Dendritic cell treated with granulocyte-macrophage colony-stimulating factor and Interleukin-4, amounts not matched to agents 40 ng/mL and 50 ng/mL, for 4 days (primary cell): ENCODE data around the gene TMEM121.

ENCODE experiments used
- H3K27ac Mint-ChIP-seq: one replicate; pipeline ENCODE4 v1.8.0; 2022; ENCODE audit warnings: mild to moderate bottlenecking, mixed read lengths
- H3K27me3 Mint-ChIP-seq: one replicate; pipeline ENCODE4 v1.8.0; 2022; ENCODE audit warnings: mild to moderate bottlenecking, mixed read lengths
- H3K36me3 Mint-ChIP-seq: one replicate; pipeline ENCODE4 v1.8.0; 2022; ENCODE audit warnings: low read depth, mixed read lengths
- H3K4me1 Mint-ChIP-seq: one replicate; pipeline ENCODE4 v1.8.0; 2022; ENCODE audit warnings: low read depth, mixed read lengths
- H3K4me3 Mint-ChIP-seq: one replicate; pipeline ENCODE4 v1.8.0; 2022; ENCODE audit warnings: mild to moderate bottlenecking, moderate library complexity, mixed read lengths
- H3K9me3 Mint-ChIP-seq: one replicate; pipeline ENCODE4 v1.8.0; 2022; ENCODE audit warnings: mixed read lengths
- intact Hi-C: fragments of 100-400 bp; cut with micrococcal nuclease; formaldehyde crosslinking; loops from one replicate; pipeline ENCODE4 v1.15.0; 2022

Gene TMEM121

DNA sequence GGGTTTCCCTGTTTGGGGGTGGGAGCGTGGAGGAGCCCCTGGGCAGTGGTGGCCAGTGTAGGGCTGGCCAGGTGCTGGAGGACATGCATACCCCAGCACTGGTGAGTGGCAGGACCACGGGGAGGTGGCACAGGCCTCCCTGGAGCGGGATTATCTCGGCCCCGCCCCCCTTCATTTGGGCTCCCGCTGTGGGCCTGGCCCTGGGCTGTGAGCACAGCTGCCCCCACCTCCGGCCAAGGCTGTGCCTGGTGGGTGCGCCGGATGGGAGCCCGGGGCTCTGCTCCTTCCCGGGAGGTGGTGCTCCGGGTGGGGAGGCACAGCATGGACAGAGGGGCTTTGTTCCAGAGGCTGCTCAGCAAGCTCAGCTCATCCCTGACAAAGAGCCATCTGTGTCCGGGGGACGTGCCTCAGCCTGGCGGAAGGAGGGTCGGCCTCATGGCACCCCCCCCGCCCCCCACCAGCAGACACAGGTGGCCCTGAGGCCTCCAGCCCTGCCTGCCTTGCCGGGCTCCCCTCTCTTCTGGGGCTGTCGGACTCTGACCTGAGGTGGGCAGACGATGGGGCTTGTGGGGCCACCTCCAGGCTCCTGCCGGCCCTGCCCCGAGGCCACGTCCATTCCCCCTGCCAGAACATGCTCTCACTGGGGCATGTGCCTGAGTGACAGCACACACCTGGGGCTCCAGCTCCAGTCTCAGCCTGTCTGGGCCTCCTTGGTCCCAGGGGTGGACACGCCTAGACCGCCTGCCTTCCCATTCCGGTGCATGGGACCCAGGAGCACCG, 26.9 kb upstream of the TMEM121 start:
- intact Hi-C loops, result no loop called here
- H3K27ac Mint-ChIP-seq, result no peak overlapping the region
- peaks cover 10% of the 10 kb centered on the region for H3K27me3 Mint-ChIP-seq
- H3K9me3 Mint-ChIP-seq, result no peaks in the 10 kb centered on the region
- no peaks in the 10 kb centered on the region for H3K4me1 Mint-ChIP-seq
- no peak overlapping the region for H3K4me3 Mint-ChIP-seq
- peaks cover 39% of the 10 kb centered on the region for H3K36me3 Mint-ChIP-seq

DNA sequence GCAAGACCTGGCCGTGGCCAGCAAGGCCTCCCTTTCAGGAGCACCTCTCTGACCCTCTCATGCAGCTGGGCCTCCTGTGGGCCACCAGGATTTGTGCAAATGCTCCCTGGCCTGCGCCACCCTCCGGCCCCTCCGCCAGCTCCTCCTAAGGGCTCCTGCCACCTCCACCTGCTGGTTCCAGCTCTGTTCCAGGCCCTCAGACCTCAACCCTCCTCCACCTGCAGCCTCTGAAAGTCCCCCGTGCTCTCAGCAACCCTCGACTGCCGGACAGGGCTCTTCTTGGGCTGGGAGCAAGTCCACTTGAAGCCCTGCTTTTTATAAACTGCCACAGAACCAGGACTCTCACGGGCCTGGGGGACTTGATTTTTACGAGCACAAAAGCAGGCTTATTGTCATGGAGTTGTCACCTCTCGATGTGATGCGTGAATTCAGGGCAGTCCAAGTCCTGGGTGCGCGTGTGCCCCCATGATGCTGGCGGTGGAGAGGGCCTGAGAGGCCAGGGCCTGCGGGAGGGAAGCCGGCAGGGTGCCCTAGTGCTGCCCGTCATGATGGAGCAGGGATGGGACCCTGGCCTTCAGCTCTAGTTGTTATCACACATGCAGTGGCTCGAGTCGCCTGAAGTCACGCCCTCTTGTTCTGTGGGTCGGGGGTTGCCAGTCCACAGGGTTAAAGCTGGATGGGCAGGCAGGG, 26.2 kb upstream of the TMEM121 start:
- peaks cover 10% of the 10 kb centered on the region for H3K27me3 Mint-ChIP-seq
- H3K27ac Mint-ChIP-seq, result no peak overlapping the region
- H3K36me3 Mint-ChIP-seq, result peaks cover 32% of the 10 kb centered on the region
- intact Hi-C loops, result no loop called here
- H3K4me3 Mint-ChIP-seq, result no peak overlapping the region
- no peaks in the 10 kb centered on the region for H3K9me3 Mint-ChIP-seq
- no peaks in the 10 kb centered on the region for H3K4me1 Mint-ChIP-seq

DNA sequence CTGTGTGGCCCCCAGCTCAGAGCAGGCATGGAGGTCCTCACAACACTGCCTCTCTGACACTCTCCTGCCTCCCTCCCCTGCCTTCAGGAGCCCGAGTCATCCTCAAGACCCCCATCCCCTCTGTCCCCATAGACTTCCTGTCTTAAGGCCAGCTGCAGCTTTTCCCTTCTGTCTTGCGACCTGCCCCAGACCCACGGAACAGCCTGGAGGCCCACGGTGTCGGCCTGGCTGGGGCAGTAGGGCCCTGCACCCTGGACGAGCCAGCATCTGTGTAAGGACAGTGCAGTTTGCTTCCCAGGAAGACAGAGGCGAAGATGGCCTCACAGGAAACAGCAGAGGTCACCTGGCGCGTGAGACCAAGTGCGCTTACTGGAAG, 25.7 kb upstream of the TMEM121 start:
- no peak overlapping the region for H3K27ac Mint-ChIP-seq
- peaks cover 10% of the 10 kb centered on the region for H3K27me3 Mint-ChIP-seq
- no peaks in the 10 kb centered on the region for H3K9me3 Mint-ChIP-seq
- H3K4me3 Mint-ChIP-seq, result no peak overlapping the region
- H3K36me3 Mint-ChIP-seq, result peaks cover 32% of the 10 kb centered on the region
- no peaks in the 10 kb centered on the region for H3K4me1 Mint-ChIP-seq
- intact Hi-C loops, result no loop called here

DNA sequence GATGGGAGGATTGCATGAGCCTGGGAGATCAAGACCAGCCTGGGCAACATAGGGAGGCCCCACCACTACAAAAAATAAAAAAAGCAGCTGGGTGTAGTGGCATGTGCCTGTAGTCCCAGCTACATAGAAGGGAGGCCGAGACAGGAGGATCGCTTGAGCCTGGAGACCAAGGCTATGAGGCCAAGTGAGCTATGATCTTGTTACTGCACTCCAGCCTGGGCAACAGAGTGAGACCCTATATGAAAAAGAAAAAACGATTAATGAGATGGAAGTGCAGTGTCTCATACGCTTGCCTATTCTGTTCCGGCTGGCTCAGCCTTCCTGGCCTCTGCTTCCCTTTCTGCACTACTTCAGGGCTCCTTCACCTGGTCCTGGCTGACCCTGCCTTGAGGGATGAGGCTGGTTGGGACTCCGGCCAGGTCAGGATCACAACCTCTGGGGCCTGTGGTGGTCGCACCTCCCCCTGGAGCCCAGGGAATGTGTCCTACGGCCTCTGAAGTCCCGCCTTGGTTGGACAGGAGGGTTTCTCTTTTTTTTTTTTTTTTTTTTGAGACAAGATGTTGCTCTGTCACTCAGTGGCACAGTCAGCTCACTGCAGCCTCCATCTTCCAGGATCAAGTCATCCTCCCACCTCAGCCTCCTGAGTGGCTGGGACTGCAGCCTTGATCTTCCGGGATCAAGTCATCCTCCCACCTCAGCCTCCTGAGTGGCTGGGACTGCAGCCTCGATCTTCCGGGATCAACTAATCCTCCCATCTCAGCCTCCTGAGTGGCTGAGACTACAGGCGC, 24.7 kb upstream of the TMEM121 start:
- Mint-ChIP-seq H3K4me1 (no peaks in the 10 kb centered on the region), H3K27ac (no peak overlapping the region), H3K27me3 (peaks cover 16% of the 10 kb centered on the region), H3K36me3 (peaks cover 25% of the 10 kb centered on the region), H3K4me3 (no peak overlapping the region), H3K9me3 (no peaks in the 10 kb centered on the region)
- intact Hi-C loops, result no loop called here

DNA sequence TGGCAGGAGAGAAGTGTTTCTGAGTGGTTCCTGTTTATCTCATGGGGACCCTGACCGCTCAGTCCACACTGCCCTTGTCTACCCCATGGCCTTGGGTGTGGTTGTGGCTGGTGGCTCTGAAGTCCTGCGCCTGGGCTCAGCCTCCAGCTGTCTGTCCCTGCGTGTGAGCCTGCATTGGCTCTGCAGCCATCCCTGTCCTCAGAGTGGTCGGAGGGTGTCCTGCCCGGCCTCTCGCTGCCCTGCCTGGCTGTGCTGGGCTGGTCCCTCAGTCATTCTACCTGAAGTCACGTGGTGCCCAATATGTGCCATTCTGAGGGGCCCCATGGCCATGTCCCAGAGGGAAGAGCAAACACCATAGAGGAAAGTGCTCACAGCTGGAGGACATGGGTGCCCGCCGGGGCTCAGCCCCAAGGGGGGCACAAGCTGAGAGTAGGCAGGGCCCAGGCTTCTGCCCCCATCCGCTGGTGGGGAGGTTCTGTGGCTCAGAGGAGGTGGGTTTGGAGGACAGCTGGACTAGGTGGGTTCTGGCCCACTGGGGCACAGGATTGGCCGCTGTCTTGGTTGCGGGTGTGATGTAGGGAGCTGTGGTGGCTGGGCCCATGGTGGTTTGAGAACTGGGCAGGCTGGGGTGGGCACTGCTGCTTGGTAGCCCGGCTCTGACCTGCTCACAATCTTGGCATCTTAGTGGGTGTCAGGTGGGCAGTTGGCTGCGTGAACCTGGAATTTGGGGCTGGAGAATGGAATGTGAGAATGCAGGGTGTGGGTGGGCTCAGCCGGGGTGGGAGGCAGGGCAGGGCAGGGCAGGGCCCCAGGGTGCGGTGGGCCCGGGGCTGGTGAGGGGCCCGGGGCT, 23.7 kb upstream of the TMEM121 start:
- no peaks in the 10 kb centered on the region for H3K9me3 Mint-ChIP-seq
- no peak overlapping the region for H3K4me3 Mint-ChIP-seq
- no peak overlapping the region for H3K27ac Mint-ChIP-seq
- H3K36me3 Mint-ChIP-seq, result peaks cover 15% of the 10 kb centered on the region
- H3K4me1 Mint-ChIP-seq, result no peaks in the 10 kb centered on the region
- intact Hi-C loops, result no loop called here
- peaks cover 25% of the 10 kb centered on the region for H3K27me3 Mint-ChIP-seq

DNA sequence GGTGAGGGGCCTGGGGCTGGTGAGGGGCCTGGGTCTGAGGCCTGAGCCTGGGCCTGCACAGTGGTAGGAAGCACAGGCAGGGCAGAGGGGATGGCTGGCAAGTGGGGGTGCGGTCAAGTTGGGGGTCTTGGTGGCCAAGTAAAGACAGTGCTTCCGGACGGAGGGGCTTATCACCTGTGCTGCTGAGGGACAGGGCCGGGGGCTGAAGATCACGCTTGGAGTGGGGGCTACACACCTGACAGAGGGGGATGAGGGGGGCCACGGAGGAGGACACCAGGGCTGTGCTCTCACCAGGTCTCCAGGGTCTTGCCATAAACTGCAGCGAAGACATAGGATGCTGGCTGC, 23.1 kb upstream of the TMEM121 start:
- H3K9me3 Mint-ChIP-seq, result no peaks in the 10 kb centered on the region
- H3K4me1 Mint-ChIP-seq, result no peaks in the 10 kb centered on the region
- peaks cover 10% of the 10 kb centered on the region for H3K36me3 Mint-ChIP-seq
- H3K27me3 Mint-ChIP-seq, result peaks cover 29% of the 10 kb centered on the region
- no peak overlapping the region for H3K4me3 Mint-ChIP-seq
- H3K27ac Mint-ChIP-seq, result no peak overlapping the region
- intact Hi-C loops, result no loop called here

DNA sequence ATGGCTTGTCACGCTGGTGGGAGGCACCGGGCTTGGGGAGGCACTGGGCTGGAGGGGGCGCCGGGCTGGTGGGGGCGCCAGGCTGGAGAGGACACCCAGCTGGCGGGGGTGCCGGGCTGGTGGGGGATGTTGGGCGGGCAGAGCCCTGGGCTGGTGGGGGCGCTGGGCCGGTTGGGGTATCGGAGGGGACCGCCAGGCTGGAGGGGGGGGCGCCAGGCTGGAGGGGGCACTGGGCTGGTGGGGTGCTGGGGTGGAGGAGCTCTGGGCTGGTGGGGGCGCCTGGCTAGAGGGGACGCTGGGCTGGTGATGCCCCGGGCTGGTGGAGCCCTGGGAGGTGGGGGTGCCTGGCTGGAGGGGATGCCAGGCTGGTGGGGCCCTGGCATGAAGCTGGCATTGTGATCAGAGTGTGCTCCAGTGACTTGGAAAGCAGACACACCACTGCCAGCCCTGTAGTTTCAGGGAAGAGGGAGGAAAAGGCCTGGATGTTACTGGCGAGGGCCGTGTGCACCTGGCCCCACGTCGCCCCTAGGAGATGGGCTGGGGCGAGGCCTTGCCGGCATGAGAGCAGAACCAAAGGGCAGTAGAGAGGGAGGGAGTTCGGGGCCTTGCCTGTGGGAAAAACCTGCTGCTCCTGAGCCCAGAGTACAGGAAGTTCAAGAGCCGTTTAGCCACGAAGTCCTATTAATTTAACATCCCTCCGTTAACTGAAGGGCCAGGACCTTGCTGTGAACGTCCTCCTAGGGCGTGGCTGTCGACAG, 22.3 kb upstream of the TMEM121 start:
- Mint-ChIP-seq H3K9me3 (no peaks in the 10 kb centered on the region), H3K27me3 (peaks cover 35% of the 10 kb centered on the region), H3K36me3 (peaks cover 1% of the 10 kb centered on the region), H3K4me1 (no peaks in the 10 kb centered on the region), H3K27ac (no peak overlapping the region), H3K4me3 (no peak overlapping the region)
- intact Hi-C loops, result no loop called here

DNA sequence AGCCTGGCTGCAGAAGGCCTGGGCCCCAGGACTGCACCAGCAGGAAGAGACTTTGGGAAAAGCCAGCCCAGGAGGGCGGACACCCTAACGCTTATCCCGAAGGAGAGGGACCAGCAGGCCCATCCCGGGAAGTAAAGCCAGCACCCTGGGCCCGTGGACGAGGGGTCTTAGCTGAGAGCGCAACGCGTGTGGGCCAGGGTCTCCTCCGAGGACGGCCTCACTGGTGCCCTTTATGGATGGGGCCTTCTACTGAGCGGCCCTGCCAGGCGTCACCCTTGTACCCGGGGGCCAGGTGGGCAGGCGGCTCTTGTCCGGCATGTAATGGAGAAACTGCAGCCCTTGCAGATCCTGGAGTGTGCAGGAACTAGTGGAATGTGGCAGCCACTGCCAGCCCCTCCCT, 21.3 kb upstream of the TMEM121 start:
- intact Hi-C loops, result no loop called here
- Mint-ChIP-seq H3K4me3 (no peak overlapping the region), H3K4me1 (no peaks in the 10 kb centered on the region), H3K36me3 (no peaks in the 10 kb centered on the region), H3K9me3 (no peaks in the 10 kb centered on the region), H3K27ac (no peak overlapping the region), H3K27me3 (peaks cover 40% of the 10 kb centered on the region)

DNA sequence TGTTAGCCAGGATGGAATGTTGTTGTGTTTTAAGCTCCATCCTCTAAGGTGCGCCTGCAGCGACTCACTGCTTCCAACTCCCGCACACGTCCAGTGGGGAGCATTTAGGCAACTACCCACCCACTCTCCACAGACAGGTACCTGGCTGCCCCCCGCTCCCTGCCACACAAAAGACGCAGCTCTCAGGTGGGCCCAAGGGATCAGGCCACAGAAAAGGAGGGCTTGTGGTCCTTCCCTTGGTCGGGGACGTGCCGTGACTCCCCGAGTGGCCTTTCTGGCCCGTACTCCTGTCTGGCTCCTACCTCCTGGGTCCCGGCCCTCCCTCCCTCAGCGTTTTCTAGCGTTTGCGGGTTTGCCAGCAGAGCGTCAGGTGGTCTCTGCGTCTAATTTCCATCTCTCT, 19.1 kb upstream of the TMEM121 start:
- Mint-ChIP-seq H3K27me3 (peaks cover 53% of the 10 kb centered on the region), H3K4me3 (no peak overlapping the region), H3K9me3 (no peaks in the 10 kb centered on the region), H3K27ac (no peak overlapping the region), H3K4me1 (no peaks in the 10 kb centered on the region), H3K36me3 (no peaks in the 10 kb centered on the region)
- intact Hi-C loops, result no loop called here

DNA sequence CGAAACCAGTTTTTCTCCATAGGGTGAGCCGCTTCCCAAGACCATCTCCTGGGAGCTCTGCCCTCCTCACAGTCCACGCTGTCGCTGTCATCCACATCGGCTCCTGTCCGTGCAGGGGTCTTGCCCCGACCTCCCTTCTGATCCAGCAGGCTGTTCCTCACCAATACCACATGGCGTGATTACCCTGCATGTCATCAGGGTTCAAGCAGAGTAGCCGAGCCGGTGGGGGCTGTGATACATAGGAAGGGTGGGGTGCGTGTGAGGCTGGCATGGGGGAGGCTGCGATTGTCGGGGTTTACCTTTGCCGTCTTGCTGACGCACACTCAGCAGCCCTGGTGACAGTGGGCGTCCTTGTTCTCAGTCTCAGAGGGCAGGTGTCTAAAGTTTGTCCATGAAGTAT, 18.3 kb upstream of the TMEM121 start:
- intact Hi-C loops, result no loop called here
- H3K27me3 Mint-ChIP-seq, result peaks cover 48% of the 10 kb centered on the region

DNA sequence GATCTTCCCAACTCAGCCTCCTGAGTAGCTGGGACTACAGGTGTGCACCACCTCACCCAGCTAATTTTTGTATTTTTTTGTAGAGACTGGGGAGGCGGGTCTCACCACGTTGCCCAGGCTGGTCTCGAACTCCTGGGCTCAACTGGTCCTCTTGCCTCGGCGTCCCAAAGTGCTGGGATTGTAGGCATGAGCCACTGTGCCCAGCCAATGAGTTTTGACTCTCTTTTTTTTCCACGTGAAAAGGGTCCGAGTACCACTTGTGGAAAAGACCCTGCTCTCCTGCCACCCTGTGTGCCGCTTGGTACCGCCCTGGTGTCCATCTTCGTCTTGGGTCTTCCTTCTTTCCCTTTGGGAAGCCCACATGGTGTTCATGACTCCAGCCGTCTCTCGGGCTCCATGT, 17.8 kb upstream of the TMEM121 start:
- Mint-ChIP-seq H3K27ac (no peak overlapping the region), H3K4me1 (no peaks in the 10 kb centered on the region), H3K4me3 (no peak overlapping the region), H3K36me3 (no peaks in the 10 kb centered on the region), H3K9me3 (no peaks in the 10 kb centered on the region), H3K27me3 (peaks cover 48% of the 10 kb centered on the region)
- intact Hi-C loops, result no loop called here

More for the DNA sequence above, 18.3 kb upstream of the TMEM121 start:
- Mint-ChIP-seq H3K4me1 (no peaks in the 10 kb centered on the region), H3K27ac (no peak overlapping the region), H3K9me3 (no peaks in the 10 kb centered on the region), H3K36me3 (no peaks in the 10 kb centered on the region), H3K4me3 (no peak overlapping the region)

DNA sequence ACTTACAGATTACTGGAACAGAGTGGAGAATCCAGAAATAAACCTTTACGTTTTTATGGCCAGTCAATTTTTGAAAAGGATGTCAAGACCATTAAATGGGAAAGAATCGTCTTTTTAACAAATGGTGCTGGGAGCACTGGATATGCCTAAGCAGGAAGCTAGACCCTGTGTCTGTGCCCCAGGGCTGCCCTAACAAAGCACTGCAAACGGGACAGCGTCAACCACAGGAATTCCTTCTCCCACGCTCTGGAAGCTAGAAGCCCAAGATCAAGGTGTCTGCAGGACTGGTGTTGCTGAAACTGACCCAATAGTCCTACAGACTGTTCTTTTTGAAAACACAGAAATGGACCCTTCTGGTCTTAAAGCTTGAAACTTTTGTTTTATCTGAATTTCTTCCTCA, 9.3 kb upstream of the TMEM121 start:
- Mint-ChIP-seq H3K36me3 (no peaks in the 10 kb centered on the region), H3K4me1 (no peaks in the 10 kb centered on the region), H3K9me3 (peaks cover 6% of the 10 kb centered on the region), H3K27me3 (peaks cover 60% of the 10 kb centered on the region), H3K27ac (no peak overlapping the region), H3K4me3 (no peak overlapping the region)
- intact Hi-C loops, result no loop called here
